MCF 10A (cell line): ENCODE data around the gene NUTF2. TPM values are rescaled to one million over a fixed set of nuclear protein-coding genes. Genes with fewer than 3 reads are reported as not detected.
A peak's percentile ranks its signal among the peaks of the same experiment; 100 is the strongest.

Source experiments
- BruUV-seq: library from RNA; stranded (reverse); fragments of 400-500 nt; replicated peaks from 2 replicates; lab custom pipeline; 2021; lab: Mats Ljungman, UMichigan
- CTCF ChIA-PET: fragments of 300-600 bp; sonication (Branson Sonifier 250); formaldehyde crosslinking; extraction: SDS; loops from one replicate; lab custom pipeline; 2021; ENCODE audit warnings: antibody characterized with exemption, inconsistent platforms; lab: Yijun Ruan, JAX
- POLR2A ChIA-PET: fragments of 300-600, 350-650 bp; sonication (Branson Sonifier 250); formaldehyde crosslinking; extraction: SDS; loops from one replicate; lab custom pipeline; 2020; ENCODE audit warnings: antibody characterized with exemption, inconsistent platforms; lab: Yijun Ruan, JAX
- DNase-seq: peaks from one replicate; pipeline ENCODE4 v3.0.0-alpha.2; 2018; ENCODE audit not compliant: unreplicated experiment
- H3K27ac Mint-ChIP-seq: one replicate; pipeline ENCODE4 v1.8.0; 2022; ENCODE audit warnings: mild to moderate bottlenecking, low read depth, mixed read lengths; ENCODE audit not compliant: unreplicated experiment
- H3K27me3 Mint-ChIP-seq: one replicate; pipeline ENCODE4 v1.8.0; 2022; ENCODE audit warnings: mixed read lengths; ENCODE audit not compliant: insufficient read depth, unreplicated experiment
- H3K36me3 Mint-ChIP-seq: one replicate; pipeline ENCODE4 v1.8.0; 2022; ENCODE audit warnings: mild to moderate bottlenecking, moderate library complexity, mixed read lengths; ENCODE audit not compliant: insufficient read depth, unreplicated experiment
- H3K4me1 Mint-ChIP-seq: one replicate; pipeline ENCODE4 v1.8.0; 2022; ENCODE audit warnings: mixed read lengths; ENCODE audit not compliant: insufficient read depth, unreplicated experiment
- H3K4me3 Mint-ChIP-seq: one replicate; pipeline ENCODE4 v1.8.0; 2022; ENCODE audit warnings: mild to moderate bottlenecking, moderate library complexity, mixed read lengths; ENCODE audit not compliant: unreplicated experiment
- H3K9me3 Mint-ChIP-seq: one replicate; pipeline ENCODE4 v1.8.0; 2022; ENCODE audit warnings: mixed read lengths; ENCODE audit not compliant: unreplicated experiment
- intact Hi-C: fragments of 100-400 bp; cut with micrococcal nuclease; formaldehyde crosslinking; loops from 2 replicates; pipeline ENCODE4 v1.14.1; 2022
- total RNA-seq: library from RNA; stranded (reverse); gene quantifications from 2 replicates; pipeline ENCODE4 v1.2.3, GENCODE V29; 2022
- TF ChIP-seq, protein P1 (sequence below): fragments of 200-600 bp; IDR thresholded peaks from one replicate; pipeline ENCODE4 v1.8.0; 2022; ENCODE audit warnings: antibody characterized with exemption, mild to moderate bottlenecking; ENCODE audit not compliant: unreplicated experiment

NUTF2 gene
- total RNA-seq, 1 experiment from 2014 or later: 133 TPM

GRCh38 chr16:67856927-67857546 lies 10.3 kb downstream of the NUTF2 start:
- DNase-seq: no peak
- TF ChIP-seq, protein P1, sequence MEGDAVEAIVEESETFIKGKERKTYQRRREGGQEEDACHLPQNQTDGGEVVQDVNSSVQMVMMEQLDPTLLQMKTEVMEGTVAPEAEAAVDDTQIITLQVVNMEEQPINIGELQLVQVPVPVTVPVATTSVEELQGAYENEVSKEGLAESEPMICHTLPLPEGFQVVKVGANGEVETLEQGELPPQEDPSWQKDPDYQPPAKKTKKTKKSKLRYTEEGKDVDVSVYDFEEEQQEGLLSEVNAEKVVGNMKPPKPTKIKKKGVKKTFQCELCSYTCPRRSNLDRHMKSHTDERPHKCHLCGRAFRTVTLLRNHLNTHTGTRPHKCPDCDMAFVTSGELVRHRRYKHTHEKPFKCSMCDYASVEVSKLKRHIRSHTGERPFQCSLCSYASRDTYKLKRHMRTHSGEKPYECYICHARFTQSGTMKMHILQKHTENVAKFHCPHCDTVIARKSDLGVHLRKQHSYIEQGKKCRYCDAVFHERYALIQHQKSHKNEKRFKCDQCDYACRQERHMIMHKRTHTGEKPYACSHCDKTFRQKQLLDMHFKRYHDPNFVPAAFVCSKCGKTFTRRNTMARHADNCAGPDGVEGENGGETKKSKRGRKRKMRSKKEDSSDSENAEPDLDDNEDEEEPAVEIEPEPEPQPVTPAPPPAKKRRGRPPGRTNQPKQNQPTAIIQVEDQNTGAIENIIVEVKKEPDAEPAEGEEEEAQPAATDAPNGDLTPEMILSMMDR: no peak
- Mint-ChIP-seq H3K27me3 (no peaks in the 10 kb centered on the region), H3K36me3 (peaks cover 47% of the 10 kb centered on the region), H3K4me1 (peaks cover 34% of the 10 kb centered on the region), H3K27ac (peak overlapping the region; percentile 99), H3K4me3 (peak overlapping the region; percentile 54), H3K9me3 (no peaks in the 10 kb centered on the region)
- ChIA-PET CTCF (interaction anchor here (0.6 to 2.9 kb wide), 7 partner anchors 10 to 182 kb away, joined by 3 to 12 read pairs (median 4); partner anchors contain the start of genes CENPT, EDC4, NRN1L and NUTF2), POLR2A (interaction anchor here (0.6 to 9.4 kb wide), 12 partner anchors 10 to 957 kb away, joined by 3 to 141 read pairs (median 4); partner anchors contain the start of genes CENPT, EDC4, NUTF2 and PSMB10)
- intact Hi-C loops: loop anchor here (1.0 kb wide), 1 partner anchor 10 kb away; the partner anchor contains the start of gene CENPT
- BruUV-seq: TSS peak; percentile 87

DNA sequence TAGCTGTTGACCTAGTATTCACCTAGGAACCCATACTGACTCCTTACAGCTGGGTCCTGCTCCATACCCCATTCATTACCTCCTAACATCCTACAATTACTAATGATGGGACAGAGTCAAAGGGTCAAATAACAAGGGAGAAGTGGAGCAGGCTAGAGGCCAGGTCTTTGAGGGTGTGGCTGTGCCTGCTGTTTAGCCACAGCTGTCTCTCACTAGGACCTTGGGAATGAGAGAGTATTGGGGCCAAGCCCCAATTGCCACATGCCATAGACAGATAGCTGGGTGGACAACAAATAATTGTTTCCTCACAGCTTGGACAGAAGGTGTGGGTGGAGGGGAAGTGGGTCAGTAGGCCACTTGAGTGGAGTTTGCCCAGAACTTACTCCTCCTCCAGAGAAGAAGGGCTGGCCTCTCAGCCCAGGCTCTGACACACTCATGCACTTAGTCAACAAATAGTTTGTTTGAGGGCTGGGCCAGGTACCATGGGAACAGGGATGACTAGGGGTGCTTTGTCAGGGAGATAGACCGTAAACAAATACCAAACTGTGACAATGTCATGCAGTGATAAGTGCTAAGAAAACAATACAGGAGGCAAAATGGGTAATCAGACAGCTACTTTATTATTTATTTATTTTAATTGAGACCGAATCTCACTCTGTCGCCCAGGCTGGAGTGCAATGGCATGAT lies 11.0 kb downstream of the NUTF2 start:
- BruUV-seq: no TSS peak
- peaks cover 42% of the 10 kb centered on the region for H3K36me3 Mint-ChIP-seq
- DNase-seq: peak; percentile 90
- no peaks in the 10 kb centered on the region for H3K27me3 Mint-ChIP-seq
- TF ChIP-seq, protein P1: no peak
- CTCF ChIA-PET: interaction anchor here (0.5 to 2.9 kb wide), 12 partner anchors 10 to 185 kb away, joined by 3 to 12 read pairs (median 4); partner anchors contain the start of genes CENPT, EDC4, NRN1L and NUTF2
- POLR2A ChIA-PET: interaction anchor here (0.6 to 9.4 kb wide), 16 partner anchors 11 to 958 kb away, joined by 3 to 141 read pairs (median 4); partner anchors contain the start of genes CENPT, EDC4, NUTF2 and PSKH1
- intact Hi-C loops: loop anchor here (1.0 kb wide), 1 partner anchor 10 kb away; the partner anchor contains the start of gene CENPT
- no peaks in the 10 kb centered on the region for H3K9me3 Mint-ChIP-seq
- peak overlapping the region; percentile 99 for H3K27ac Mint-ChIP-seq
- peak overlapping the region; percentile 54 for H3K4me3 Mint-ChIP-seq
- peaks cover 38% of the 10 kb centered on the region for H3K4me1 Mint-ChIP-seq

DNA sequence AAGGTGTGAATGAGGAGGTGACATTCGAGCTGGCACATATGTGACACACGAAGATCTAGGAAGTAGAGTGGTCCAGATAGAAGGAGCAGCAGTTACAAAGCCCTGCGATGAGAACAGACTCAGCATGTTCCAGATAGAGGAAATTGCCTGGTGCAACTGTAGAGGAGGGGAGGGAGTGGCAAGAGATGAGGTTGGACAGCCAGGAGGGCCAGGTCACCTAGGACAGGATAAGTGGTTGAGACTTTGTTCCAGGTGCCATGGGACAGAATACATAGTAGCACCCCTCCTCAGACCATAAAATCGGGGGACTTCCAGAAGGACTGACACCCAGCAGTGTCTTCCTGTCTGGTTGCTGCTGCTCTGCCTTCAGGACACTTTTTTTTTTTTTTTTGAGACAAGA lies 11.8 kb downstream of the NUTF2 start:
- DNase-seq: no peak
- POLR2A ChIA-PET: interaction anchor here (0.7 to 9.4 kb wide), 10 partner anchors 10 to 233 kb away, joined by 3 to 141 read pairs (median 4); partner anchors contain the start of genes CENPT, EDC4, NUTF2 and PSKH1
- TF ChIP-seq, protein P1: no peak
- CTCF ChIA-PET: interaction anchor here (0.7 to 2.9 kb wide), 7 partner anchors 11 to 186 kb away, joined by 3 to 12 read pairs (median 4); partner anchors contain the start of genes CENPT, EDC4, NRN1L and NUTF2
- peak overlapping the region; percentile 99 for H3K27ac Mint-ChIP-seq
- no peaks in the 10 kb centered on the region for H3K9me3 Mint-ChIP-seq
- peaks cover 45% of the 10 kb centered on the region for H3K4me1 Mint-ChIP-seq
- intact Hi-C loops: no loop called here
- BruUV-seq: TSS peak; percentile 74
- H3K27me3 Mint-ChIP-seq: no peaks in the 10 kb centered on the region
- H3K36me3 Mint-ChIP-seq: peaks cover 46% of the 10 kb centered on the region
- H3K4me3 Mint-ChIP-seq: peak overlapping the region; percentile 54
